Adrenal gland (tissue), 12 donors: ENCODE results near the gene SLC5A5. TPM values are rescaled to one million over a fixed set of nuclear protein-coding genes. Genes with fewer than 3 reads are reported as not detected.

Experiments used
- DNase-seq, 7 donors: peaks; one replicate each; pipeline ENCODE4 v3.0.0-alpha.2; 2019 to 2020
- H3K27ac ChIP-seq, 5 donors: fragments of 200-600 bp; sonication (generic) in 4 of 5; 1 replicate in 3 of 5; 2 replicates in 2 of 5; pipeline versions ENCODE4 v1.5.1 to v1.8.0; 2016 to 2020; ENCODE audit warnings: mild to moderate bottlenecking in 1 of 5
- H3K27me3 ChIP-seq: fragments of 200-600 bp; 2 replicates; pipeline ENCODE4 v1.8.0; 2021
- H3K36me3 ChIP-seq, 2 donors: fragments of 200-600 bp; replicated peaks in 1 of 2; 1 replicate in 1 of 2; 2 replicates in 1 of 2; pipeline versions ENCODE4 v1.5.1 to v1.8.0; 2018 to 2022
- H3K4me1 ChIP-seq, 2 donors: fragments of 200-600 bp; replicated peaks in 1 of 2; 1 replicate in 1 of 2; 2 replicates in 1 of 2; pipeline versions ENCODE4 v1.5.1 to v1.8.0; 2018 to 2021
- H3K4me3 ChIP-seq, 4 donors: fragments of 200-600 bp; sonication (generic) in 3 of 4; one replicate each; pipeline ENCODE4 v1.5.1; 2016 to 2018
- H3K9me3 ChIP-seq, 3 donors: fragments of 200-600 bp; sonication (generic) in 1 of 3; replicated peaks in 1 of 3; 1 replicate in 2 of 3; 2 replicates in 1 of 3; pipeline versions ENCODE4 v1.5.1 to v1.8.0; 2016 to 2021
- CTCF ChIP-seq, 6 experiments: fragments of 450-650 bp in 4 of 6; fragments of 200-600 bp in 2 of 6; sonication (generic) in 1 of 6; IDR thresholded peaks; 1 replicate in 5 of 6; 2 replicates in 1 of 6; pipeline versions ENCODE4 v1.5.1 to v1.8.0; 2016 to 2021; ENCODE audit warnings: antibody characterized with exemption in 6 of 6, mild to moderate bottlenecking in 2 of 6, moderate library complexity in 1 of 6
- POLR2A ChIP-seq, 2 donors: fragments of 450-650 bp; IDR thresholded peaks; one replicate each; pipeline ENCODE4 v1.6.1; 2017; ENCODE audit warnings: antibody characterized with exemption in 2 of 2, mild to moderate bottlenecking in 2 of 2, moderate library complexity in 1 of 2
- WGBS, 4 donors: extraction: QIAGEN DNeasy Blood & Tissue Kit in 2 of 4; methylation state at CpG; one replicate each; pipeline versions ENCODE4 v1.1.5 to v1.1.7; 2013 to 2017; 5-methylcytosine and 5-hydroxymethylcytosine counted together
- intact Hi-C, 2 donors: fragments of 100-400 bp; cut with DNase I; formaldehyde crosslinking; loops; one replicate each; pipeline versions ENCODE4 v1.14.1 to v1.15.0; 2022 to 2023
- polyA plus RNA-seq, 3 donors: library from polyadenylated mRNA; stranded (reverse); fragments of 200-250 nt in 2 of 3; fragments of 350-450 nt in 1 of 3; fragmentation: Illumina TruSeq in 1 of 3; extraction: RNeasy Lipid Tissue Mini Kit (QIAGEN cat#74804) in 1 of 3; gene quantifications; one replicate each; pipeline ENCODE4 v1.2.3, GENCODE V29; 2013 to 2014
- total RNA-seq, 9 donors: library from RNA; depleted of rRNA in 4 of 9; stranded (reverse); fragments of >200 nt in 4 of 9; fragments of 120-200 nt in 1 of 9; fragmentation: NEBNext Ultra II Directional in 1 of 9; extraction: Animal tissue kit (Norgen Biotek cat#: 25700) in 1 of 9; gene quantifications; one replicate each; pipeline versions ENCODE4 v1.1.0 to v1.2.4, GENCODE V29; 2013 to 2023
- donor health status: healthy with polysubstance abuse.
- donor health status: Bipolar disorder and iron deficiency.
- donor health status: DM: yes; HTN: yes; CAD: no.
- donor health status: DM: no; HTN: no; CAD: no.
- donor health status: DM: no; HTN: no; CAD: no.
- donor health status: DM: yes; HTN: yes; CAD: no.

The SLC5A5 gene
- total and polyA plus RNA-seq, 12 donors = 0.03 TPM; not detected in 11

- Histone ChIP-seq H3K4me1 (no peaks in the 10 kb centered on the region), H3K27me3 (peaks cover 3% of the 10 kb centered on the region), H3K36me3 (peaks cover 0 to 18% of the 10 kb centered on the region in 2 donors), H3K4me3 (no peak overlapping the region), H3K9me3 (no peaks in the 10 kb centered on the region), H3K27ac (no peak overlapping the region)
- 23 to 43% (median 29%) methylated on average over 17 to 50 of the region's 50 CpGs for WGBS, 4 donors
- TF ChIP-seq POLR2A (IDR thresholded peaks at IDR 0.05) = no peak
- no peak for TF ChIP-seq CTCF (IDR thresholded peaks at IDR 0.05)
- intact Hi-C loops = no loop called here
- peak; percentile 42 to 76 (median 68) for DNase-seq
These were observed 41.0 kb upstream of the SLC5A5 start for GRCh38 chr19:17830567-17831418.

GRCh38 chr19:17831419-17831888, 40.3 kb upstream of the SLC5A5 start:
- Histone ChIP-seq H3K9me3 (no peaks in the 10 kb centered on the region), H3K4me1 (no peaks in the 10 kb centered on the region), H3K36me3 (peaks cover 0 to 18% of the 10 kb centered on the region in 2 donors), H3K27ac (no peak overlapping the region), H3K27me3 (peaks cover 3% of the 10 kb centered on the region), H3K4me3 (no peak overlapping the region)
- WGBS, 4 donors = 55 to 79% (median 64%) methylated on average over 21 to 25 of the region's 25 CpGs
- DNase-seq = no peak
- no peak for TF ChIP-seq POLR2A (IDR thresholded peaks at IDR 0.05)
- no peak for TF ChIP-seq CTCF (IDR thresholded peaks at IDR 0.05)
- intact Hi-C loops = no loop called here

GRCh38 chr19:17832443-17833208, 39.1 kb upstream of the SLC5A5 start:
- Histone ChIP-seq H3K4me1 (no peaks in the 10 kb centered on the region), H3K9me3 (no peaks in the 10 kb centered on the region), H3K27me3 (peaks cover 3% of the 10 kb centered on the region), H3K36me3 (peaks cover 0 to 19% of the 10 kb centered on the region in 2 donors), H3K27ac (no peak overlapping the region), H3K4me3 (no peak overlapping the region)
- DNase-seq = no peak
- TF ChIP-seq POLR2A (IDR thresholded peaks at IDR 0.05) = no peak
- no peak for TF ChIP-seq CTCF (IDR thresholded peaks at IDR 0.05)
- WGBS, 4 donors = 81 to 91% (median 86%) methylated on average over 7 to 17 of the region's 17 CpGs
- intact Hi-C loops = no loop called here
